GM19099 (cell line): Measurements from ENCODE around the gene CFAP74.

Source experiments
- POLR2A ChIP-seq: IDR thresholded peaks from 3 replicates; pipeline ENCODE4 v1.6.1; 2011; ENCODE audit warnings: low read depth; ENCODE audit not compliant: insufficient read length; ENCODE audit errors: extremely low read depth

CFAP74 gene

GRCh38 chr1:1907098-1907736 is 96.4 kb downstream of the CFAP74 start:
- no peak for TF ChIP-seq POLR2A

GRCh38 chr1:1906185-1907097 is 97.1 kb downstream of the CFAP74 start:
- TF ChIP-seq POLR2A: no peak

- TF ChIP-seq POLR2A: no peak
Measured at GRCh38 chr1:1903224-1903623, 100.4 kb downstream of the CFAP74 start.

GRCh38 chr1:1901641-1902294 is 101.8 kb downstream of the CFAP74 start:
- TF ChIP-seq POLR2A: no peak

GRCh38 chr1:1900883-1901640 is 102.5 kb downstream of the CFAP74 start:
- TF ChIP-seq POLR2A: no peak

GRCh38 chr1:1899967-1900327 is 103.6 kb downstream of the CFAP74 start:
- TF ChIP-seq POLR2A: no peak

GRCh38 chr1:1899266-1899966 is 104.2 kb downstream of the CFAP74 start:
- TF ChIP-seq POLR2A: no peak

GRCh38 chr1:1898246-1898933 is 105.2 kb downstream of the CFAP74 start:
- TF ChIP-seq POLR2A: no peak

- no peak for TF ChIP-seq POLR2A
Measured at GRCh38 chr1:1895456-1896336, 107.9 kb downstream of the CFAP74 start.

GRCh38 chr1:1895060-1895418 is 108.5 kb downstream of the CFAP74 start:
- no peak for TF ChIP-seq POLR2A

- no peak for TF ChIP-seq POLR2A
Measured at GRCh38 chr1:1894354-1895059, 109.1 kb downstream of the CFAP74 start.

GRCh38 chr1:1893997-1894353 is 109.6 kb downstream of the CFAP74 start:
- TF ChIP-seq POLR2A: no peak
